ENCODE results near the gene GLRX3. TPM values are rescaled to one million over a fixed set of nuclear protein-coding genes. Genes with fewer than 3 reads are reported as not detected.

The GLRX3 gene
- total and polyA plus RNA-seq, 2 of the 13 experiments (the other 11 are each of a cell fraction or from before 2014, with no cell fraction given) = 91.4 to 135 TPM

GRCh38 chr10:130218936-130219335 lies 82.7 kb downstream of the GLRX3 start:
- POLR2A ChIA-PET = no interaction called here
- CTCF ChIA-PET (ENCODE audit: low intra/inter-chr PET ratio, low total read pairs) = no interaction called here
- 0 out of 2 replicates have a peak, but pooled peaks have one; percentile 30 for TF ChIP-seq ZNF768 (CRISPR knock-in tag; IDR thresholded peaks at IDR 0.05)
- TF ChIP-seq THAP11 (CRISPR knock-in tag; IDR thresholded peaks at IDR 0.05) = no peak
- FAIRE-seq (no peak), ATAC-seq (no peak), DNase-seq (ENCODE audit: low spot score) (no peak)
- Histone ChIP-seq H3K4me2 (ENCODE audit: low read depth, low read length) (no peak overlapping the region), H3K4me3 (replicated peaks in 1 of 3; ENCODE audit: insufficient read depth in 1 of 3, low read depth in 2 of 3, low read length in 3 of 3) (no peak overlapping the region), H3K27ac (ENCODE audit: extremely low read length, insufficient read depth, low read length) (no peak overlapping the region), H4K20me1 (ENCODE audit: insufficient read depth, low read length) (no peaks in the 10 kb centered on the region), H3K4me1 (ENCODE audit: insufficient read depth, low read length) (no peaks in the 10 kb centered on the region), H3K79me2 (ENCODE audit: insufficient read depth, low read length) (no peaks in the 10 kb centered on the region), H2AFZ (ENCODE audit: low read length) (no peak overlapping the region), H3K27me3 (ENCODE audit: control insufficient read depth in 1 of 2, insufficient read depth in 2 of 2, low read length in 2 of 2) (peaks cover 0 to 3% of the 10 kb centered on the region in 2 experiments; a peak in 2 of 5 replicates), H3K36me3 (replicated peaks in 1 of 2; ENCODE audit: control insufficient read depth in 1 of 2, insufficient read depth in 2 of 2, low read length in 2 of 2) (no peaks in the 10 kb centered on the region), H3K9ac (ENCODE audit: insufficient read depth, low read depth, low read length) (no peak overlapping the region), H3K9me3 (ENCODE audit: low read length) (no peaks in the 10 kb centered on the region)
- WGBS (ENCODE audit: low lambda C conversion rate) = 30% methylated on average over 4 of the region's 9 CpGs
- intact Hi-C loops (cut with micrococcal nuclease; ENCODE audit: unreplicated experiment) = no loop called here
- BruUV-seq (replicated peaks) = no TSS peak
- in situ Hi-C loops (cut with HindIII; ENCODE audit: extremely low pct_ligation_motif_present, low pct_unique_long_range_greater_than_20kb) = no loop called here

- H3K36me3 ChIP-seq (replicated peaks in 1 of 2; ENCODE audit: control insufficient read depth in 1 of 2, insufficient read depth in 2 of 2, low read length in 2 of 2) = no peaks in the 10 kb centered on the region
- in situ Hi-C loops (cut with HindIII; ENCODE audit: extremely low pct_ligation_motif_present, low pct_unique_long_range_greater_than_20kb) = no loop called here
- ATAC-seq = no peak
- POLR2A ChIA-PET = no interaction called here
- no peaks in the 10 kb centered on the region for H3K79me2 ChIP-seq (ENCODE audit: insufficient read depth, low read length)
- H3K4me2 ChIP-seq (ENCODE audit: low read depth, low read length) = no peak overlapping the region
- WGBS (ENCODE audit: low lambda C conversion rate) = 18% methylated on average over 10 of the region's 19 CpGs
- TF ChIP-seq ZNF772 (CRISPR knock-in tag; IDR thresholded peaks at IDR 0.05) (no peak), MAFF (IDR thresholded peaks at IDR 0.05; ENCODE audit: low read depth, low read length) (no peak), CCDC6 (CRISPR knock-in tag; IDR thresholded peaks at IDR 0.05) (no peak), ZNF543 (CRISPR knock-in tag; IDR thresholded peaks at IDR 0.05) (no peak), KAT8 (CRISPR knock-in tag; IDR thresholded peaks at IDR 0.05) (no peak), ZNF652 (CRISPR knock-in tag; IDR thresholded peaks at IDR 0.05; ENCODE audit: borderline replicate concordance, low read depth) (no peak)
- H3K27me3 ChIP-seq (ENCODE audit: control insufficient read depth in 1 of 2, insufficient read depth in 2 of 2, low read length in 2 of 2) = peaks cover 0 to 3% of the 10 kb centered on the region in 2 experiments; a peak in 2 of 5 replicates
- CTCF ChIA-PET (ENCODE audit: low intra/inter-chr PET ratio, low total read pairs) = no interaction called here
- H3K4me3 ChIP-seq (replicated peaks in 1 of 3; ENCODE audit: insufficient read depth in 1 of 3, low read depth in 2 of 3, low read length in 3 of 3) = no peak overlapping the region
- BruUV-seq (replicated peaks) = no TSS peak
- DNase-seq (ENCODE audit: low spot score) = no peak
- H2AFZ ChIP-seq (ENCODE audit: low read length) = no peak overlapping the region
- no peak overlapping the region for H3K27ac ChIP-seq (ENCODE audit: extremely low read length, insufficient read depth, low read length)
- no peak for FAIRE-seq
- H4K20me1 ChIP-seq (ENCODE audit: insufficient read depth, low read length) = no peaks in the 10 kb centered on the region
- no peaks in the 10 kb centered on the region for H3K4me1 ChIP-seq (ENCODE audit: insufficient read depth, low read length)
- no peak overlapping the region for H3K9ac ChIP-seq (ENCODE audit: insufficient read depth, low read depth, low read length)
- intact Hi-C loops (cut with micrococcal nuclease; ENCODE audit: unreplicated experiment) = no loop called here
- no peaks in the 10 kb centered on the region; the same call in 1 of the 2 replicates for H3K9me3 ChIP-seq (ENCODE audit: low read length)
Measured at GRCh38 chr10:130220251-130221185, 84.3 kb downstream of the GLRX3 start.

All from HepG2 (cell line).